ENCODE results near the gene ZNF784. TPM values are rescaled to one million over a fixed set of nuclear protein-coding genes. Genes with fewer than 3 reads are reported as not detected.

Gene ZNF784
- total and polyA plus RNA-seq, 9 of the 15 experiments (the other 6 are each of a cell fraction or from before 2014, with no cell fraction given) = 0.14 to 6.1 (median 2.1) TPM

GRCh38 chr19:55615543-55616394, 8.6 kb downstream of the ZNF784 start:
- intact Hi-C loops (cut with micrococcal nuclease) = no loop called here
- no peak for DNase-seq (ENCODE audit: extremely low read depth in 1 of 4, low spot score in 3 of 4)
- POLR2A ChIA-PET = interaction anchor here (0.5 to 1.7 kb wide), 3 partner anchors 11 to 315 kb away, joined by 3 to 6 read pairs (median 4); no protein-coding TSS in a partner anchor

More at GRCh38 chr19:55615543-55616394, 8.6 kb downstream of the ZNF784 start:
- Histone ChIP-seq H3K4me1 (replicated peaks in 1 of 2; ENCODE audit: control insufficient read depth in 2 of 2, insufficient read depth in 2 of 2, low read length in 2 of 2) (peaks cover 0 to 5% of the 10 kb centered on the region in 2 experiments; a peak in 2 of 5 replicates), H3K9me3 (replicated peaks; ENCODE audit: control insufficient read depth, insufficient read depth, low read depth, low read length) (no peaks in the 10 kb centered on the region), H3K36me3 (ENCODE audit: control insufficient read depth, insufficient read depth, low read length) (peaks cover 31% of the 10 kb centered on the region; the same call in 2 of the 3 replicates), H3K27ac (ENCODE audit: extremely low read depth, low read depth, low read length) (no peak overlapping the region), H3K9ac (ENCODE audit: insufficient read depth in 1 of 2, low read depth in 2 of 2, low read length in 2 of 2) (no peak overlapping the region), H3K27me3 (ENCODE audit: control insufficient read depth in 2 of 2, insufficient read depth in 2 of 2, low read length in 2 of 2) (no peaks in the 10 kb centered on the region), H3K79me2 (ENCODE audit: control insufficient read depth, insufficient read depth, low read length) (peaks cover 6% of the 10 kb centered on the region; the same call in 1 of the 3 replicates), H3K4me3 (no peak overlapping the region), H4K20me1 (replicated peaks; ENCODE audit: control insufficient read depth, insufficient read depth, low read length) (no peaks in the 10 kb centered on the region), H2AFZ (ENCODE audit: low read depth, low read length) (no peak overlapping the region), H3K4me2 (ENCODE audit: insufficient read depth, low read length) (no peak overlapping the region), H3K9me1 (ENCODE audit: control insufficient read depth, insufficient read depth, low read length) (no peaks in the 10 kb centered on the region)
- WGBS (ENCODE audit: insufficient coverage, low coverage, missing lambda C conversion rate) = 96% methylated on average over 43 of the region's 88 CpGs
- BruUV-seq (replicated peaks) = no TSS peak
- in situ Hi-C loops (cut with MboI) = no loop called here
- TF ChIP-seq ZNF436 (CRISPR knock-in tag; IDR thresholded peaks at IDR 0.05) (no peak), ZBTB33 (CRISPR knock-in tag; IDR thresholded peaks at IDR 0.05) (peak; percentile 94), CBX1 (IDR thresholded peaks at IDR 0.05; ENCODE audit: low read depth) (no peak), ZBTB5 (IDR thresholded peaks at IDR 0.05) (no peak), ZKSCAN1 (IDR thresholded peaks at IDR 0.05; ENCODE audit: low read depth, low read length) (no peak; the same call in 1 of the 2 replicates), RBFOX2 (IDR thresholded peaks at IDR 0.05; ENCODE audit: low read depth, low read length) (0 out of 2 replicates have a peak, but pooled peaks have one; percentile 32), HMGN3 (IDR thresholded peaks at IDR 0.05; ENCODE audit: borderline replicate concordance, extremely low read depth, insufficient read length, low read depth, low read length) (no peak), ATF4 (CRISPR knock-in tag; IDR thresholded peaks at IDR 0.05) (no peak), DLX4 (CRISPR knock-in tag; IDR thresholded peaks at IDR 0.05) (no peak), YBX1 (IDR thresholded peaks at IDR 0.05) (no peak)
- ATAC-seq (no peak), FAIRE-seq (no peak)
- CTCF ChIA-PET (ENCODE audit: low intra/inter-chr PET ratio) = no interaction called here

All from K562 (cell line).